Smooth muscle cell (in vitro differentiated cells): ENCODE measurements around the gene RELN. TPM values are rescaled to one million over a fixed set of nuclear protein-coding genes. Genes with fewer than 3 reads are reported as not detected.

Experiments used
- DNase-seq: peaks from one replicate; lab custom pipeline; 2025; ENCODE audit not compliant: unreplicated experiment; lab: John Stamatoyannopoulos, UW
- H2AFZ ChIP-seq: fragments of 200-600 bp; sonication (generic); 2 replicates; pipeline ENCODE4 v1.6.0; 2016; ENCODE audit warnings: antibody characterized with exemption, low read depth, mild to moderate bottlenecking
- H3F3A ChIP-seq: fragments of 200-600 bp; sonication (generic); 2 replicates; pipeline ENCODE4 v1.6.0; 2017; ENCODE audit warnings: antibody characterized with exemption, low read depth
- H3K27ac ChIP-seq: fragments of 200-600 bp; sonication (generic); 2 replicates; pipeline ENCODE4 v1.5.1; 2016; ENCODE audit warnings: low read depth, mild to moderate bottlenecking
- H3K27me3 ChIP-seq: fragments of 200-600 bp; sonication (generic); 2 replicates; pipeline ENCODE4 v1.6.1; 2016; ENCODE audit warnings: low read depth, mild to moderate bottlenecking
- H3K36me3 ChIP-seq: fragments of 200-600 bp; sonication (generic); 2 replicates; pipeline ENCODE4 v1.5.1; 2016; ENCODE audit warnings: low read depth
- H3K4me1 ChIP-seq: fragments of 200-600 bp; sonication (generic); 2 replicates; pipeline ENCODE4 v1.5.1; 2016; ENCODE audit warnings: low read depth
- H3K4me2 ChIP-seq: fragments of 200-600 bp; sonication (generic); 2 replicates; pipeline ENCODE4 v1.6.0; 2016; ENCODE audit warnings: mild to moderate bottlenecking
- H3K4me3 ChIP-seq: fragments of 200-600 bp; sonication (generic); 2 replicates; pipeline ENCODE4 v1.5.1; 2016; ENCODE audit warnings: mild to moderate bottlenecking
- H3K79me2 ChIP-seq: fragments of 200-600 bp; sonication (generic); 2 replicates; pipeline ENCODE4 v1.6.0; 2016; ENCODE audit warnings: low read depth, mild to moderate bottlenecking
- H3K9ac ChIP-seq: fragments of 200-600 bp; sonication (generic); 2 replicates; pipeline ENCODE4 v1.6.0; 2016; ENCODE audit warnings: low read depth
- H3K9me3 ChIP-seq: fragments of 200-600 bp; sonication (generic); replicated peaks from 2 replicates; pipeline ENCODE4 v1.5.1; 2016; ENCODE audit warnings: low read depth
- H4K20me1 ChIP-seq: fragments of 200-600 bp; sonication (generic); 2 replicates; pipeline ENCODE4 v1.6.0; 2016; ENCODE audit warnings: low read depth
- CTCF ChIP-seq: fragments of 200-600 bp; sonication (generic); IDR thresholded peaks from 2 replicates; pipeline ENCODE4 v1.5.1; 2017; ENCODE audit warnings: borderline replicate concordance, mild to moderate bottlenecking, antibody characterized with exemption; ENCODE audit not compliant: insufficient read depth, poor library complexity, severe bottlenecking
- WGBS: methylation state at CpG from one replicate; pipeline ENCODE4 v1.1.7; 2016; ENCODE audit warnings: low lambda C conversion rate; 5-methylcytosine and 5-hydroxymethylcytosine counted together
- polyA plus RNA-seq: library from polyadenylated mRNA; unstranded; fragments of >200 nt; fragmentation: Nextera tagmentation; extraction: Ambion mirVana; gene quantifications from 2 replicates; pipeline ENCODE4 v1.2.1, GENCODE V29; 2016
- total RNA-seq: library from RNA; depleted of rRNA; stranded (reverse); fragments of >200 nt; gene quantifications from 2 replicates; pipeline ENCODE4 v1.2.3, GENCODE V29; 2014

The RELN gene
- total and polyA plus RNA-seq, 2 experiments from 2014 or later: 0.90 TPM; not detected in 1

DNA sequence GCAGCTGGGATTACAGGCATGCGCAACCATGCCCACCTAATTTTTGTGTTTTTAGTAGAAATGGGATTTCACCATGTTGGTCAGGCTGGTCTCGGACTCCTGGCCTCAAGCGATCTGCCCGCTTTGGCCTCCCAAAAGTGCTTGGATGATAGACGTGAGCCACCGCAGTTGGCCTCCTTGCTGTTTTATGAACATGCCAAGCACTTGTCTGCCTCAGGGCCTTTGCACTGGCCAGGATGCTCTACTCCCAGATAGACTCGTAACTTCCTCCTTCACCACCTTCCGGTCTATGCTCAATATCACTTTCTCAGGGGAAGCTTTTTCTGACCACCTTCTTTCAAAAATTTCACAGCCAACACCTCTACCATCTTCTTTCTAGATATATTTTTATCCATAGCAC, 549.8 kb downstream of the RELN start:
- peaks cover 56% of the 10 kb centered on the region for H3K27me3 ChIP-seq
- H3K27ac ChIP-seq: no peak overlapping the region
- no peak for TF ChIP-seq CTCF
- no peaks in the 10 kb centered on the region for H3K79me2 ChIP-seq
- H3K9me3 ChIP-seq: no peaks in the 10 kb centered on the region
- no peaks in the 10 kb centered on the region for H4K20me1 ChIP-seq
- no peak overlapping the region for H3K9ac ChIP-seq
- H2AFZ ChIP-seq: no peak overlapping the region
- no peak overlapping the region for H3K4me2 ChIP-seq
- no peaks in the 10 kb centered on the region for H3F3A ChIP-seq
- whole genome bisulfite sequencing: 87% methylated on average over 8 of the region's 8 CpGs
- H3K4me3 ChIP-seq: no peak overlapping the region
- H3K36me3 ChIP-seq: no peaks in the 10 kb centered on the region
- no peaks in the 10 kb centered on the region for H3K4me1 ChIP-seq
- DNase-seq: no peak

- Histone ChIP-seq H3K4me1 (no peaks in the 10 kb centered on the region), H3K27ac (no peak overlapping the region), H3K36me3 (no peaks in the 10 kb centered on the region), H4K20me1 (no peaks in the 10 kb centered on the region), H3K9ac (no peak overlapping the region), H3K4me3 (no peak overlapping the region), H3F3A (no peaks in the 10 kb centered on the region), H2AFZ (no peak overlapping the region), H3K4me2 (no peak overlapping the region), H3K27me3 (peaks cover 36% of the 10 kb centered on the region), H3K9me3 (no peaks in the 10 kb centered on the region), H3K79me2 (no peaks in the 10 kb centered on the region)
- TF ChIP-seq CTCF: no peak
- DNase-seq: no peak
- WGBS: 75% methylated on average over 1 of the region's 1 CpG
Observed at GRCh38 chr7:103437623-103438022, 551.8 kb downstream of the RELN start.

DNA sequence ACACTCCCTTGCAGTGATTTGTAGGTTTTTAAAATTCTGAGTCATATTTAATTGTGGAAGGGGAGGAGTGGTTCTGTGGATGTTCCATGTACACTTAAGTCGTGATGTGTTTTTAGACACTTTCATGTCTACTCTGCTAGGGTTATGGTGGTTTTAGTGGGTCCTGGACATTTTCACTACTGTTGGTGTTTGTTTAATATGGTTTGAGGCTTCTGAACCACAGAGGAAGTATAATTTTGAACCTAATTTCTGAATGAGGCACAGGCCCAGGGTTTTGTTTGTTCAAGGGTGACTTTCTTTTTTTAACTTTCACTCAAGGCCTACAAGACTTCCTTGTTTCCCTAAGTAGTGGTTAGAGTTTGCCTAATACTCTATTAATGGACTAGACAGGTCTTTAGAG, 556.7 kb downstream of the RELN start:
- H3K27ac ChIP-seq: no peak overlapping the region
- H2AFZ ChIP-seq: no peak overlapping the region
- H3K4me1 ChIP-seq: no peaks in the 10 kb centered on the region
- no peaks in the 10 kb centered on the region for H3K79me2 ChIP-seq
- DNase-seq: no peak
- H4K20me1 ChIP-seq: no peaks in the 10 kb centered on the region
- no peaks in the 10 kb centered on the region for H3F3A ChIP-seq
- H3K4me3 ChIP-seq: no peak overlapping the region
- H3K4me2 ChIP-seq: no peak overlapping the region
- H3K36me3 ChIP-seq: no peaks in the 10 kb centered on the region
- peaks cover 6% of the 10 kb centered on the region for H3K27me3 ChIP-seq
- no peak for TF ChIP-seq CTCF
- WGBS: 64% methylated on average over 1 of the region's 1 CpG
- H3K9me3 ChIP-seq: no peaks in the 10 kb centered on the region
- H3K9ac ChIP-seq: no peak overlapping the region

DNA sequence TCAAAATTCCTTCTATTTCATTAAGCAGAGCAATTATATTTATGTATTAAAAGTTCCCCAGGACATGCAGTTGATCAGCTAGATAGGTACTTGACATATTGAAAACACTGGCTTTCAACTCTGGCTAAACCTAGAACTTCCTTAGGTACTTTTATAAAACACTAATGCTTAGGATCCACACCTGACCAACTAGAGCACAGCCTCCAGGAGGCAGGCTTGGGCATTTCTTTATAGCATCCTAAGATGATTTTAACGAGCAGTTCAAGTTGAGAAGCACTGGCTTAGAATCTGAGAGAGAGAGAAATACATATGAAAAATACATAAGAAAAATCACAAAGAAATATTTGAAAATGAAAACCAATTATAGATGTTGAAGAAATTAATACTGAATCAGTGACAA, 564.3 kb downstream of the RELN start:
- Histone ChIP-seq H2AFZ (no peak overlapping the region), H3K79me2 (no peaks in the 10 kb centered on the region), H3K27ac (no peak overlapping the region), H3K36me3 (no peaks in the 10 kb centered on the region), H3K4me3 (no peak overlapping the region), H3K4me2 (no peak overlapping the region), H3K9ac (no peak overlapping the region), H3K9me3 (no peaks in the 10 kb centered on the region), H3K27me3 (no peaks in the 10 kb centered on the region), H4K20me1 (no peaks in the 10 kb centered on the region), H3K4me1 (no peaks in the 10 kb centered on the region), H3F3A (no peaks in the 10 kb centered on the region)
- WGBS: 66% methylated on average over 1 of the region's 1 CpG
- no peak for TF ChIP-seq CTCF
- DNase-seq: no peak
